Colonic mucosa (tissue), 4 donors: ENCODE measurements around the gene NEK4. TPM values are rescaled to one million over a fixed set of nuclear protein-coding genes. Genes with fewer than 3 reads are reported as not detected.

Experiments used
- DNase-seq: peaks from one replicate; pipeline ENCODE4 v3.0.0-alpha.2; 2020
- H3K27ac ChIP-seq: fragments of 200-600 bp; one replicate; pipeline ENCODE4 v1.8.0; 2021
- H3K27me3 ChIP-seq: fragments of 200-600 bp; one replicate; pipeline ENCODE4 v1.8.0; 2021
- H3K36me3 ChIP-seq: fragments of 200-600 bp; one replicate; pipeline ENCODE4 v1.8.0; 2021
- H3K4me1 ChIP-seq: fragments of 200-600 bp; one replicate; pipeline ENCODE4 v1.8.0; 2021; ENCODE audit warnings: mild to moderate bottlenecking
- H3K4me3 ChIP-seq: fragments of 200-600 bp; one replicate; pipeline ENCODE4 v1.8.0; 2021
- H3K9ac ChIP-seq, 2 donors: one replicate each; pipeline ENCODE4 v1.7.0; 2013; ENCODE audit warnings: control low read depth in 2 of 2, low read depth in 2 of 2, low read length in 2 of 2
- H3K9me3 ChIP-seq: fragments of 200-600 bp; one replicate; pipeline ENCODE4 v1.8.0; 2021
- intact Hi-C: fragments of 100-400 bp; cut with DNase I; formaldehyde crosslinking; loops from one replicate; pipeline ENCODE4 v1.14.1; 2022
- total RNA-seq, 2 donors: library from RNA; stranded (reverse); fragmentation: NEBNext Ultra II Directional in 1 of 2; extraction: Animal tissue kit (Norgen Biotek cat#: 25700) in 1 of 2; gene quantifications; one replicate each; pipeline ENCODE4 v1.2.1, GENCODE V29; 2021
- TF ChIP-seq, protein P1 (sequence below): fragments of 200-600 bp; IDR thresholded peaks from one replicate; pipeline ENCODE4 v1.8.0; 2022; ENCODE audit warnings: antibody characterized with exemption, mild to moderate bottlenecking
- donor health status: healthy.
- donor health status: DM: no; HTN: no; CAD: no.
- donor health status: DM: no; HTN: no; CAD: no.

Gene NEK4
- total RNA-seq, 2 donors from 2014 or later: 21.2 to 29.1 TPM

- Histone ChIP-seq H3K4me3 (no peak overlapping the region), H3K9ac (no peak overlapping the region), H3K4me1 (no peaks in the 10 kb centered on the region), H3K27ac (no peak overlapping the region), H3K36me3 (no peaks in the 10 kb centered on the region), H3K9me3 (no peaks in the 10 kb centered on the region), H3K27me3 (no peaks in the 10 kb centered on the region)
- TF ChIP-seq, protein P1, sequence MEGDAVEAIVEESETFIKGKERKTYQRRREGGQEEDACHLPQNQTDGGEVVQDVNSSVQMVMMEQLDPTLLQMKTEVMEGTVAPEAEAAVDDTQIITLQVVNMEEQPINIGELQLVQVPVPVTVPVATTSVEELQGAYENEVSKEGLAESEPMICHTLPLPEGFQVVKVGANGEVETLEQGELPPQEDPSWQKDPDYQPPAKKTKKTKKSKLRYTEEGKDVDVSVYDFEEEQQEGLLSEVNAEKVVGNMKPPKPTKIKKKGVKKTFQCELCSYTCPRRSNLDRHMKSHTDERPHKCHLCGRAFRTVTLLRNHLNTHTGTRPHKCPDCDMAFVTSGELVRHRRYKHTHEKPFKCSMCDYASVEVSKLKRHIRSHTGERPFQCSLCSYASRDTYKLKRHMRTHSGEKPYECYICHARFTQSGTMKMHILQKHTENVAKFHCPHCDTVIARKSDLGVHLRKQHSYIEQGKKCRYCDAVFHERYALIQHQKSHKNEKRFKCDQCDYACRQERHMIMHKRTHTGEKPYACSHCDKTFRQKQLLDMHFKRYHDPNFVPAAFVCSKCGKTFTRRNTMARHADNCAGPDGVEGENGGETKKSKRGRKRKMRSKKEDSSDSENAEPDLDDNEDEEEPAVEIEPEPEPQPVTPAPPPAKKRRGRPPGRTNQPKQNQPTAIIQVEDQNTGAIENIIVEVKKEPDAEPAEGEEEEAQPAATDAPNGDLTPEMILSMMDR: no peak
- intact Hi-C loops: no loop called here
- no peak for DNase-seq
Measured at GRCh38 chr3:52792961-52793695, 22.4 kb upstream of the NEK4 start.

DNA sequence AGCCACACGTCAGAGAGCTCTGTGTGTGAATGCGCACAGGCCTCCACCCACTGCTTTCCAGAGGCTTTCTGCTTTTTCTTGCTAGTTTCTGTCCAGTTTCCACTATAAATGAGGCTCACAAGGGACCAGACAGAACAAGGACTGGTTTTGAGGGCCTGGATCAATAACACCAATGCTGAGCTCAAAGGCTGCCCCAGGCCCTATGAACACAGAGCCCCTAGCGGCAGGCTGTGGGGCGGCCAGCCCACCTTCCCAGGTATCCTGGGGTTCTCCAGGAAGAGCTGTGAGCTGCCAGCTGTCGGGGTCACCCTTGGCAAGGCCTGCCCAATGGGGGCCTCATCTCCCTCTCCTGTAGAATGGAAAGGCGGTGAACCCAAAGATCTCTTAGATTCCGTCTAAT is 21.7 kb upstream of the NEK4 start:
- H3K27me3 ChIP-seq: no peaks in the 10 kb centered on the region
- no peak for DNase-seq
- H3K9me3 ChIP-seq: no peaks in the 10 kb centered on the region
- TF ChIP-seq, protein P1: no peak
- no peaks in the 10 kb centered on the region for H3K36me3 ChIP-seq
- no peak overlapping the region for H3K9ac ChIP-seq
- intact Hi-C loops: no loop called here
- no peak overlapping the region for H3K27ac ChIP-seq
- H3K4me3 ChIP-seq: no peak overlapping the region
- H3K4me1 ChIP-seq: no peaks in the 10 kb centered on the region

GRCh38 chr3:52791928-52792327 is 21.2 kb upstream of the NEK4 start:
- Histone ChIP-seq H3K27ac (no peak overlapping the region), H3K27me3 (no peaks in the 10 kb centered on the region), H3K9ac (no peak overlapping the region), H3K9me3 (no peaks in the 10 kb centered on the region), H3K36me3 (no peaks in the 10 kb centered on the region), H3K4me3 (no peak overlapping the region), H3K4me1 (no peaks in the 10 kb centered on the region)
- DNase-seq: no peak
- TF ChIP-seq, protein P1: no peak
- intact Hi-C loops: no loop called here

DNA sequence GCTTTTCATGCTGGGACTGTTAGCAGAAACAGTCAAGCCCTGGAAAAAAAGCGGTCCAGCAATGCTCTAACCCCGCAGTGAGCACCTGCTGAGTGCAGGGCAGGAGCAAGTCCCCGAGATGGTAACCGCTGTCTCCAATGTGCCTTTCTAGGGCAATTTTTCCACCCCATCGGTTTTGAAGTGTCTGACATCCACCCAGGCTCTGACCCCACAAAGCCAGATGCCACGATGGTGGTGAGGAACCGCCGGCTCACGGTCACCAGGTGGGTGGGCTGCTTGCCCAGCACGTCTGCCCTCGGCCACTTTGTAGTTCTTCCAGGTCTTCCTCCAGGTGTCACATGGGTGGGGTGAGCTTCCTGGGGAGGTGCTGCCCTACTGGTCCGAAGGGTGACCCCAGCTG is 20.6 kb upstream of the NEK4 start:
- Histone ChIP-seq H3K27me3 (no peaks in the 10 kb centered on the region), H3K27ac (no peak overlapping the region), H3K36me3 (no peaks in the 10 kb centered on the region), H3K9me3 (no peaks in the 10 kb centered on the region), H3K9ac (no peak overlapping the region), H3K4me1 (no peaks in the 10 kb centered on the region), H3K4me3 (no peak overlapping the region)
- no peak for DNase-seq
- intact Hi-C loops: no loop called here
- TF ChIP-seq, protein P1: no peak

DNA sequence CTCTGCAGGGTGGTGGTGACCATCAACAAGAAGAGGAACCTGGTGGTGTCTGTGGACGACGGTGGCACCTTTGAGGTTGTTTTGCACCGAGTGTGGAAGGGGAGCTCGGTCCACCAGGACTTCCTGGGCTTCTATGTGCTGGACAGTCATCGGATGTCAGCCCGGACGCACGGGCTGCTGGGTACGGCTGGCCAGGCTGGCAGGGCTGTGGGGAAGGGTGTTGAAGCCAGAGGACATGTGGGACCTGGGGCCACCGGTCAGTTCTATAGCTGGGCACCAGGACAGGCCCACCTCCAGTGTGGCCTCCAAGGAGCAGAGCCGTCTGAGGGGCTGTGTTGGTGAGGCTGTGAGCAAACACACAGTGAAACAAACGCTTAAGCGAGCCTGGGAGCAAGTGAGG is 20.0 kb upstream of the NEK4 start:
- Histone ChIP-seq H3K9me3 (no peaks in the 10 kb centered on the region), H3K27me3 (no peaks in the 10 kb centered on the region), H3K4me3 (no peak overlapping the region), H3K9ac (no peak overlapping the region), H3K27ac (no peak overlapping the region), H3K36me3 (no peaks in the 10 kb centered on the region), H3K4me1 (no peaks in the 10 kb centered on the region)
- no peak for DNase-seq
- TF ChIP-seq, protein P1: no peak
- intact Hi-C loops: no loop called here
